GM19193 (cell line): ENCODE results near the gene ZDHHC5.
A peak's percentile ranks its signal among the peaks of the same experiment; 100 is the strongest.

ENCODE experiments used
- POLR2A ChIP-seq: IDR thresholded peaks from 4 replicates; pipeline ENCODE4 v1.6.1; 2011; ENCODE audit not compliant: insufficient read depth, insufficient read length; ENCODE audit errors: extremely low read depth

ZDHHC5 gene

GRCh38 chr11:57735619-57736298, 67.8 kb downstream of the ZDHHC5 start:
- TF ChIP-seq POLR2A = no peak

GRCh38 chr11:57741132-57742086, 73.5 kb downstream of the ZDHHC5 start, which contains the start of gene SELENOH:
SELENOH (plus strand) TSS chr11:57741491; CDS start chr11:57741596, 105 bp downstream.
- TF ChIP-seq POLR2A = peak; percentile 91

GRCh38 chr11:57742087-57742452, 74.2 kb downstream of the ZDHHC5 start:
- no peak for TF ChIP-seq POLR2A

DNA sequence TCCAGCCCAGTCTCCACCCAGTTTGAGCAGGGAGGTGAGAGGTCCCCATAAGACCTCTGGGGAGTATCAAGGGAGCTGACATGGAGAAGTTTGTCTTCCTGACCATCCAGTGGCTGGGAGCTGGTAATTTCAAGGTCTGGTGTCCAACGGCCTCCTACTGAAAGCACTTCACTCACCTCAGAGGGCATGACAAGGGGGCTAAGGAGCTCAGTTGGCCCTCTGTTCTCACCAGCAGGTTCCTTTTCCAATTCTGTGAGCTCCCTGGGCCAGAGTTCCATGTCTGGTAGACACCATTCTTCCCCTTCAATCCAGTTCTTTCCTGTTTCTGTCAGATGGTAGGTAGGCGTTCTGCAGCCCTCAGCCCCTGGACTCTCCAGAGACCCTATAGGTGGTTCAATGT, 76.4 kb downstream of the ZDHHC5 start:
- TF ChIP-seq POLR2A = peak; percentile 16

- no peak for TF ChIP-seq POLR2A
Measured at GRCh38 chr11:57745206-57745605, 77.3 kb downstream of the ZDHHC5 start.

- TF ChIP-seq POLR2A = no peak
Measured at GRCh38 chr11:57746920-57747319, 79.0 kb downstream of the ZDHHC5 start.
